WTC11 (cell line): ENCODE measurements around the gene LARP4B.

ENCODE experiments used
- CBFB ChIP-seq: sonication (generic); formaldehyde crosslinking; IDR thresholded peaks from 2 replicates; pipeline ENCODE4 v1.8.1; 2022; ENCODE audit warnings: mild to moderate bottlenecking, low read depth, missing genetic modification reagents
- TEAD4 ChIP-seq: sonication (generic); formaldehyde crosslinking; IDR thresholded peaks from 2 replicates; pipeline ENCODE4 v1.8.0; 2022; ENCODE audit warnings: mild to moderate bottlenecking, missing genetic modification reagents
- TF ChIP-seq, protein P1 (sequence below): fragments of 200-600 bp; IDR thresholded peaks from 2 replicates; pipeline ENCODE4 v1.8.0; 2022; ENCODE audit warnings: antibody characterized with exemption
- TF ChIP-seq, protein P2 (sequence below): fragments of 250-450 bp; sonication (Bioruptor Pico); IDR thresholded peaks from 2 replicates; pipeline ENCODE4 v2.1.2; 2022; ENCODE audit warnings: mild to moderate bottlenecking, moderate library complexity
- TF ChIP-seq, protein P3 (sequence below): sonication (generic); formaldehyde crosslinking; IDR thresholded peaks from 2 replicates; pipeline ENCODE4 v1.8.0; 2022; ENCODE audit warnings: missing genetic modification reagents

DNA sequence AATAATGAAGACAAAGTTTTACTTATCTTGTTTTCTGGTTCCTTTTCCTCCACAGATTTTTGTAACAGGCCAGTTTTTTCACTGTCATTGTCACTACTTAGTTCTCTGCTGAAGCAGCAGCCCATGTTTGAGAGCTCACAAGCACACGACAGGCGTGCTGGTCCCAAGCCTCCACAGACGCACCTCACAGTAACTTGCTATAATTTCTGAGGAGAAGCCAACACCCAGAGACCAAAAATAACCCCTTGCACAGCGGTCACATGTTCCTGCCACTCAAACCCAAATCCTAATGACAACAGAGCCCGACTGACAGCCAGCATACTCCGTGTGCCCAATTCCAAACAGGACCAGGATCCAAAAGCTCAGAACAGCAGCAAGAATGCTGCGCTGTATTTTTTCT is 58.5 kb downstream of the LARP4B start:
- TF ChIP-seq CBFB (CRISPR knock-in tag) (no peak), TEAD4 (CRISPR knock-in tag) (no peak)
- TF ChIP-seq, protein P1, sequence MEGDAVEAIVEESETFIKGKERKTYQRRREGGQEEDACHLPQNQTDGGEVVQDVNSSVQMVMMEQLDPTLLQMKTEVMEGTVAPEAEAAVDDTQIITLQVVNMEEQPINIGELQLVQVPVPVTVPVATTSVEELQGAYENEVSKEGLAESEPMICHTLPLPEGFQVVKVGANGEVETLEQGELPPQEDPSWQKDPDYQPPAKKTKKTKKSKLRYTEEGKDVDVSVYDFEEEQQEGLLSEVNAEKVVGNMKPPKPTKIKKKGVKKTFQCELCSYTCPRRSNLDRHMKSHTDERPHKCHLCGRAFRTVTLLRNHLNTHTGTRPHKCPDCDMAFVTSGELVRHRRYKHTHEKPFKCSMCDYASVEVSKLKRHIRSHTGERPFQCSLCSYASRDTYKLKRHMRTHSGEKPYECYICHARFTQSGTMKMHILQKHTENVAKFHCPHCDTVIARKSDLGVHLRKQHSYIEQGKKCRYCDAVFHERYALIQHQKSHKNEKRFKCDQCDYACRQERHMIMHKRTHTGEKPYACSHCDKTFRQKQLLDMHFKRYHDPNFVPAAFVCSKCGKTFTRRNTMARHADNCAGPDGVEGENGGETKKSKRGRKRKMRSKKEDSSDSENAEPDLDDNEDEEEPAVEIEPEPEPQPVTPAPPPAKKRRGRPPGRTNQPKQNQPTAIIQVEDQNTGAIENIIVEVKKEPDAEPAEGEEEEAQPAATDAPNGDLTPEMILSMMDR, result no peak
- TF ChIP-seq, protein P2, sequence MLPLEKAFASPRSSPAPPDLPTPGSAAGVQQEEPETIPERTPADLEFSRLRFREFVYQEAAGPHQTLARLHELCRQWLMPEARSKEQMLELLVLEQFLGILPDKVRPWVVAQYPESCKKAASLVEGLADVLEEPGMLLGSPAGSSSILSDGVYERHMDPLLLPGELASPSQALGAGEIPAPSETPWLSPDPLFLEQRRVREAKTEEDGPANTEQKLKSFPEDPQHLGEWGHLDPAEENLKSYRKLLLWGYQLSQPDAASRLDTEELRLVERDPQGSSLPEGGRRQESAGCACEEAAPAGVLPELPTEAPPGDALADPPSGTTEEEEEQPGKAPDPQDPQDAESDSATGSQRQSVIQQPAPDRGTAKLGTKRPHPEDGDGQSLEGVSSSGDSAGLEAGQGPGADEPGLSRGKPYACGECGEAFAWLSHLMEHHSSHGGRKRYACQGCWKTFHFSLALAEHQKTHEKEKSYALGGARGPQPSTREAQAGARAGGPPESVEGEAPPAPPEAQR (CRISPR knock-in tag), result no peak
- TF ChIP-seq, protein P3, sequence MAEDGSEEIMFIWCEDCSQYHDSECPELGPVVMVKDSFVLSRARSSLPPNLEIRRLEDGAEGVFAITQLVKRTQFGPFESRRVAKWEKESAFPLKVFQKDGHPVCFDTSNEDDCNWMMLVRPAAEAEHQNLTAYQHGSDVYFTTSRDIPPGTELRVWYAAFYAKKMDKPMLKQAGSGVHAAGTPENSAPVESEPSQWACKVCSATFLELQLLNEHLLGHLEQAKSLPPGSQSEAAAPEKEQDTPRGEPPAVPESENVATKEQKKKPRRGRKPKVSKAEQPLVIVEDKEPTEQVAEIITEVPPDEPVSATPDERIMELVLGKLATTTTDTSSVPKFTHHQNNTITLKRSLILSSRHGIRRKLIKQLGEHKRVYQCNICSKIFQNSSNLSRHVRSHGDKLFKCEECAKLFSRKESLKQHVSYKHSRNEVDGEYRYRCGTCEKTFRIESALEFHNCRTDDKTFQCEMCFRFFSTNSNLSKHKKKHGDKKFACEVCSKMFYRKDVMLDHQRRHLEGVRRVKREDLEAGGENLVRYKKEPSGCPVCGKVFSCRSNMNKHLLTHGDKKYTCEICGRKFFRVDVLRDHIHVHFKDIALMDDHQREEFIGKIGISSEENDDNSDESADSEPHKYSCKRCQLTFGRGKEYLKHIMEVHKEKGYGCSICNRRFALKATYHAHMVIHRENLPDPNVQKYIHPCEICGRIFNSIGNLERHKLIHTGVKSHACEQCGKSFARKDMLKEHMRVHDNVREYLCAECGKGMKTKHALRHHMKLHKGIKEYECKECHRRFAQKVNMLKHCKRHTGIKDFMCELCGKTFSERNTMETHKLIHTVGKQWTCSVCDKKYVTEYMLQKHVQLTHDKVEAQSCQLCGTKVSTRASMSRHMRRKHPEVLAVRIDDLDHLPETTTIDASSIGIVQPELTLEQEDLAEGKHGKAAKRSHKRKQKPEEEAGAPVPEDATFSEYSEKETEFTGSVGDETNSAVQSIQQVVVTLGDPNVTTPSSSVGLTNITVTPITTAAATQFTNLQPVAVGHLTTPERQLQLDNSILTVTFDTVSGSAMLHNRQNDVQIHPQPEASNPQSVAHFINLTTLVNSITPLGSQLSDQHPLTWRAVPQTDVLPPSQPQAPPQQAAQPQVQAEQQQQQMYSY, result no peak
